ENCODE results near the gene KRTAP20-1.

KRTAP20-1 gene

DNA sequence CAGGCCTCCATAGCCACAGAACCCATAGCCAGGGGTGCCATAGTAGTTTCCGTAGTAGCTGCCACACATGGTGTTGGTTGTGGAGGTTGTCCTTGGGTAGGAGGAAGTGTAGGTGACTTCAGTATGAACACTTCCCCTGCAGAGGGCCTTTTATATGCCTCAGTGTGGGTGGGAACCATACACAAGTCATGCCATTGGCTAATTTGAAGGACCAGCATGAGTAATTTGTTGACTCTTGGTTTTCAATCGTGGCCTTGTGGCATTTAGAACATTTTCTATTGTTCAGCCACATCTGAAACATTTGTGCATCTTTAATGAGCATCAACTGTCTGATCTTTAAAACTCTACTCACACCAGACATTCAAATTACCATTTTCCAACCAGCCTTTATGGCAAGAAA lies 2.4 kb upstream of the KRTAP20-1 start, which contains the start of gene KRTAP6-1:
Gene KRTAP6-1, minus strand, starts transcription at position 95 of the 400 bp plus-strand sequence. Its CDS starts 26 bp downstream, at position 69.
- no peak within 1 kb of the TSS for H3K4ac ChIP-seq (ENCODE audit: low read depth, low read length)
- H3K4me2 ChIP-seq (ENCODE audit: low read length), result no peak within 1 kb of the TSS
- H2BK12ac ChIP-seq (ENCODE audit: low read length), result no peak within 1 kb of the TSS
- no CpG with 5 or more reads among the region's 2 CpGs for WGBS (ENCODE audit: extremely low coverage, insufficient coverage, insufficient read length)
- H3K18ac ChIP-seq (ENCODE audit: low read length), result no peak within 1 kb of the TSS
- no peak within 1 kb of the TSS for H4K8ac ChIP-seq (ENCODE audit: low read depth, low read length)
- H3K79me2 ChIP-seq (ENCODE audit: control insufficient read depth, insufficient read depth, low read length, poor library complexity), result no peaks in the 10 kb centered on the region
- no peak within 1 kb of the TSS for H4K91ac ChIP-seq (ENCODE audit: low read depth, low read length)
- H3K14ac ChIP-seq (ENCODE audit: low read length), result no peak within 1 kb of the TSS
- no peaks in the 10 kb centered on the region for H3K9me3 ChIP-seq (ENCODE audit: insufficient read depth, low read depth, low read length)
- no peak within 1 kb of the TSS for H4K12ac ChIP-seq (ENCODE audit: low read depth, low read length)
- H2AK5ac ChIP-seq (ENCODE audit: low read length), result no peak within 1 kb of the TSS
- no peak within 1 kb of the TSS for H3K23ac ChIP-seq (ENCODE audit: low read length)
- H3K27me3 ChIP-seq (ENCODE audit: insufficient read depth, low read length), result no peaks in the 10 kb centered on the region
- no peak within 1 kb of the TSS for H3K27ac ChIP-seq (ENCODE audit: low read depth, low read length)
- no peaks in the 10 kb centered on the region for H3K79me1 ChIP-seq (ENCODE audit: low read length)
- no peak within 1 kb of the TSS for H2BK5ac ChIP-seq (ENCODE audit: low read depth, low read length, poor library complexity)
- H3K9ac ChIP-seq (ENCODE audit: low read length), result no peak within 1 kb of the TSS
- H3K36me3 ChIP-seq (ENCODE audit: control insufficient read depth in 1 of 2, insufficient read depth in 2 of 2, low read length in 2 of 2), result no peaks in the 10 kb centered on the region
- no peak within 1 kb of the TSS for H2BK120ac ChIP-seq (ENCODE audit: insufficient read depth, low read length, poor library complexity)
- no peak within 1 kb of the TSS for H3K4me3 ChIP-seq (ENCODE audit: low read depth, low read length)
- no peaks in the 10 kb centered on the region for H3K4me1 ChIP-seq (ENCODE audit: control insufficient read depth in 1 of 2, insufficient read depth in 2 of 2, low read length in 2 of 2)
- no peak within 1 kb of the TSS for H2AFZ ChIP-seq (ENCODE audit: insufficient read depth, low read length, poor library complexity)
- DNase-seq, result no peak

- Histone ChIP-seq H3K18ac (ENCODE audit: low read length) (no peak overlapping the region), H2BK5ac (ENCODE audit: low read depth, low read length, poor library complexity) (no peak overlapping the region), H3K27ac (ENCODE audit: low read depth, low read length) (no peak overlapping the region), H3K4ac (ENCODE audit: low read depth, low read length) (no peak overlapping the region), H2BK120ac (ENCODE audit: insufficient read depth, low read length, poor library complexity) (no peak overlapping the region), H3K79me2 (ENCODE audit: control insufficient read depth, insufficient read depth, low read length, poor library complexity) (no peaks in the 10 kb centered on the region), H4K91ac (ENCODE audit: low read depth, low read length) (no peak overlapping the region), H2BK12ac (ENCODE audit: low read length) (no peak overlapping the region), H3K9ac (ENCODE audit: low read length) (no peak overlapping the region), H3K4me1 (ENCODE audit: control insufficient read depth in 1 of 2, insufficient read depth in 2 of 2, low read length in 2 of 2) (no peaks in the 10 kb centered on the region), H3K23ac (ENCODE audit: low read length) (no peak overlapping the region), H2AK5ac (ENCODE audit: low read length) (no peak overlapping the region), H3K79me1 (ENCODE audit: low read length) (no peaks in the 10 kb centered on the region), H3K4me3 (ENCODE audit: low read depth, low read length) (no peak overlapping the region), H4K8ac (ENCODE audit: low read depth, low read length) (no peak overlapping the region), H2AFZ (ENCODE audit: insufficient read depth, low read length, poor library complexity) (no peak overlapping the region), H3K36me3 (ENCODE audit: control insufficient read depth in 1 of 2, insufficient read depth in 2 of 2, low read length in 2 of 2) (no peaks in the 10 kb centered on the region), H3K9me3 (ENCODE audit: insufficient read depth, low read depth, low read length) (no peaks in the 10 kb centered on the region), H3K14ac (ENCODE audit: low read length) (no peak overlapping the region), H3K4me2 (ENCODE audit: low read length) (no peak overlapping the region), H3K27me3 (ENCODE audit: insufficient read depth, low read length) (no peaks in the 10 kb centered on the region), H4K12ac (ENCODE audit: low read depth, low read length) (no peak overlapping the region)
- DNase-seq, result no peak
Observed at GRCh38 chr21:30615199-30615598, 1.0 kb upstream of the KRTAP20-1 start.

DNA sequence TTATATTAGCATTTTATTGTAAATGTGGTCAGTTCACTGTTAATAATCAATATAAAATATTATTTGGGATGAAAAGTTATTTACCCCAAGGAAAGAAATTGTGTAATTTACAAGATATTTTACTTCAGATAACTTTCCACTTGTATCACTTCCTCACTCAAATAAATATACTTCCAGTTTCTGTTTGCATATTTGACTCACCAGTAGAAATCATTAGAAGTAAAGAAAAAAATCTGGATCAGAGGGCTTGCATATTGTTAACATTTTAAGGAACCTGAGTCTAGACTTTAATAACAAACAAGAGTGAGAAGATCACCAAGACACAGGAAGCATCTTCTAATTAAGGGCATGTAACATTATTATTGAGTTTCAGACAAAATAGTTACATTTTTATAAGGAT lies 3.9 kb downstream of the KRTAP20-1 start:
- no peak overlapping the region for H4K12ac ChIP-seq (ENCODE audit: low read depth, low read length)
- H3K9ac ChIP-seq (ENCODE audit: low read length), result no peak overlapping the region
- H3K4ac ChIP-seq (ENCODE audit: low read depth, low read length), result no peak overlapping the region
- no peaks in the 10 kb centered on the region for H3K79me1 ChIP-seq (ENCODE audit: low read length)
- no peak for DNase-seq
- H3K23ac ChIP-seq (ENCODE audit: low read length), result no peak overlapping the region
- no peak overlapping the region for H4K91ac ChIP-seq (ENCODE audit: low read depth, low read length)
- H4K8ac ChIP-seq (ENCODE audit: low read depth, low read length), result no peak overlapping the region
- H2AFZ ChIP-seq (ENCODE audit: insufficient read depth, low read length, poor library complexity), result no peak overlapping the region
- no peak overlapping the region for H3K27ac ChIP-seq (ENCODE audit: low read depth, low read length)
- no peak overlapping the region for H3K4me3 ChIP-seq (ENCODE audit: low read depth, low read length)
- no peaks in the 10 kb centered on the region for H3K36me3 ChIP-seq (ENCODE audit: control insufficient read depth in 1 of 2, insufficient read depth in 2 of 2, low read length in 2 of 2)
- H3K79me2 ChIP-seq (ENCODE audit: control insufficient read depth, insufficient read depth, low read length, poor library complexity), result no peaks in the 10 kb centered on the region
- H2BK120ac ChIP-seq (ENCODE audit: insufficient read depth, low read length, poor library complexity), result no peak overlapping the region
- no peak overlapping the region for H2BK5ac ChIP-seq (ENCODE audit: low read depth, low read length, poor library complexity)
- H3K9me3 ChIP-seq (ENCODE audit: insufficient read depth, low read depth, low read length), result peaks cover 1% of the 10 kb centered on the region
- no peak overlapping the region for H2AK5ac ChIP-seq (ENCODE audit: low read length)
- H3K4me2 ChIP-seq (ENCODE audit: low read length), result no peak overlapping the region
- no peaks in the 10 kb centered on the region for H3K27me3 ChIP-seq (ENCODE audit: insufficient read depth, low read length)
- H3K14ac ChIP-seq (ENCODE audit: low read length), result no peak overlapping the region
- H3K18ac ChIP-seq (ENCODE audit: low read length), result no peak overlapping the region
- H3K4me1 ChIP-seq (ENCODE audit: control insufficient read depth in 1 of 2, insufficient read depth in 2 of 2, low read length in 2 of 2), result no peaks in the 10 kb centered on the region
- no peak overlapping the region for H2BK12ac ChIP-seq (ENCODE audit: low read length)

DNA sequence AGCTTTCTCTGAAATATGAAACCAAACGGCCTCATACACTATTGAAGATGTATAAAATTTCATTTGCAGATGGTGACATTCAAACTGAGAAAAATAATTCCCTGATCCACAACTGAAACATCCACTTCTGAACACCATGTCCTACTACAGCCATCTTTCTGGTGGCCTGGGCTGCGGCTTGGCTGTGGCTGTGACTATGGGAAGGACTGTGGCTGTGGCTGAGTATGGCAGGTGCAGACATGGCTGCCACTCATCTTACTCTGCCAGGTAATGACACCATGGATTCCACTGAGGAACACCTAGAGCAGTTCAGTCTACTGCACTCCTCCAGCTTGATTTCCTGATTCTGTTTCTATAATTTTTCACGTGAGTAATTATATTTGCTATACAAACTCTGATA lies 4.3 kb downstream of the KRTAP20-1 start, which contains the start of gene KRTAP20-4:
Gene KRTAP20-4, plus strand, starts transcription at position 106 of the 400 bp plus-strand sequence.
- no peak within 1 kb of the TSS for H4K8ac ChIP-seq (ENCODE audit: low read depth, low read length)
- no peak within 1 kb of the TSS for H3K9ac ChIP-seq (ENCODE audit: low read length)
- no peaks in the 10 kb centered on the region for H3K4me1 ChIP-seq (ENCODE audit: control insufficient read depth in 1 of 2, insufficient read depth in 2 of 2, low read length in 2 of 2)
- DNase-seq, result no peak
- no peak within 1 kb of the TSS for H3K18ac ChIP-seq (ENCODE audit: low read length)
- peaks cover 1% of the 10 kb centered on the region for H3K9me3 ChIP-seq (ENCODE audit: insufficient read depth, low read depth, low read length)
- no peak within 1 kb of the TSS for H3K27ac ChIP-seq (ENCODE audit: low read depth, low read length)
- H4K12ac ChIP-seq (ENCODE audit: low read depth, low read length), result no peak within 1 kb of the TSS
- no peak within 1 kb of the TSS for H4K91ac ChIP-seq (ENCODE audit: low read depth, low read length)
- no peak within 1 kb of the TSS for H3K4me3 ChIP-seq (ENCODE audit: low read depth, low read length)
- no peaks in the 10 kb centered on the region for H3K79me2 ChIP-seq (ENCODE audit: control insufficient read depth, insufficient read depth, low read length, poor library complexity)
- no peak within 1 kb of the TSS for H2BK120ac ChIP-seq (ENCODE audit: insufficient read depth, low read length, poor library complexity)
- H3K23ac ChIP-seq (ENCODE audit: low read length), result no peak within 1 kb of the TSS
- H3K36me3 ChIP-seq (ENCODE audit: control insufficient read depth in 1 of 2, insufficient read depth in 2 of 2, low read length in 2 of 2), result no peaks in the 10 kb centered on the region
- H2AK5ac ChIP-seq (ENCODE audit: low read length), result no peak within 1 kb of the TSS
- H3K27me3 ChIP-seq (ENCODE audit: insufficient read depth, low read length), result no peaks in the 10 kb centered on the region
- WGBS (ENCODE audit: extremely low coverage, insufficient coverage, insufficient read length), result no CpG with 5 or more reads among the region's 3 CpGs
- no peak within 1 kb of the TSS for H3K4ac ChIP-seq (ENCODE audit: low read depth, low read length)
- no peak within 1 kb of the TSS for H2BK5ac ChIP-seq (ENCODE audit: low read depth, low read length, poor library complexity)
- no peak within 1 kb of the TSS for H2BK12ac ChIP-seq (ENCODE audit: low read length)
- no peaks in the 10 kb centered on the region for H3K79me1 ChIP-seq (ENCODE audit: low read length)
- H3K14ac ChIP-seq (ENCODE audit: low read length), result no peak within 1 kb of the TSS
- H2AFZ ChIP-seq (ENCODE audit: insufficient read depth, low read length, poor library complexity), result no peak within 1 kb of the TSS
- H3K4me2 ChIP-seq (ENCODE audit: low read length), result no peak within 1 kb of the TSS

Measured in trophoblast cell (in vitro differentiated cells and primary cell).